HEK293 (cell line): ENCODE results near the gene OAT.

ENCODE experiments used
- ELK4 ChIP-seq: IDR thresholded peaks from 2 replicates; pipeline ENCODE4 v1.6.1; 2011; ENCODE audit warnings: mild to moderate bottlenecking, low read depth, low read length, borderline replicate concordance
- PRDM1 ChIP-seq: fragments of 450-650 bp; formaldehyde crosslinking; IDR thresholded peaks from 2 replicates; pipeline ENCODE4; 2016; ENCODE audit warnings: missing biosample characterization, missing genetic modification characterization
- ZFHX2 ChIP-seq: fragments of 450-650 bp; formaldehyde crosslinking; conservative IDR thresholded peaks from 2 replicates; pipeline ENCODE4 v1.5.1; 2016; ENCODE audit warnings: missing biosample characterization, missing genetic modification characterization
- ZNF302 ChIP-seq: fragments of 450-650 bp; formaldehyde crosslinking; IDR thresholded peaks from 2 replicates; pipeline ENCODE4 v1.5.1; 2016; ENCODE audit warnings: missing biosample characterization, missing genetic modification characterization, low read depth
- ZNF423 ChIP-seq: fragments of 450-650 bp; formaldehyde crosslinking; IDR thresholded peaks from 2 replicates; pipeline ENCODE4 v1.5.1; 2016; ENCODE audit warnings: missing biosample characterization, missing genetic modification characterization
- ZNF747 ChIP-seq: fragments of 450-650 bp; formaldehyde crosslinking; IDR thresholded peaks from 2 replicates; pipeline ENCODE4 v1.5.1; 2016; ENCODE audit warnings: missing biosample characterization, missing genetic modification characterization
- ZNF768 ChIP-seq: fragments of 450-650 bp; formaldehyde crosslinking; IDR thresholded peaks from 2 replicates; pipeline ENCODE4 v1.5.1; 2018; ENCODE audit warnings: missing biosample characterization, mild to moderate bottlenecking, missing genetic modification characterization
- TF ChIP-seq, protein P1 (sequence below): fragments of 450-650 bp; formaldehyde crosslinking; IDR thresholded peaks from 2 replicates; pipeline ENCODE4 v1.5.1; 2016; ENCODE audit warnings: missing biosample characterization, missing genetic modification characterization

DNA sequence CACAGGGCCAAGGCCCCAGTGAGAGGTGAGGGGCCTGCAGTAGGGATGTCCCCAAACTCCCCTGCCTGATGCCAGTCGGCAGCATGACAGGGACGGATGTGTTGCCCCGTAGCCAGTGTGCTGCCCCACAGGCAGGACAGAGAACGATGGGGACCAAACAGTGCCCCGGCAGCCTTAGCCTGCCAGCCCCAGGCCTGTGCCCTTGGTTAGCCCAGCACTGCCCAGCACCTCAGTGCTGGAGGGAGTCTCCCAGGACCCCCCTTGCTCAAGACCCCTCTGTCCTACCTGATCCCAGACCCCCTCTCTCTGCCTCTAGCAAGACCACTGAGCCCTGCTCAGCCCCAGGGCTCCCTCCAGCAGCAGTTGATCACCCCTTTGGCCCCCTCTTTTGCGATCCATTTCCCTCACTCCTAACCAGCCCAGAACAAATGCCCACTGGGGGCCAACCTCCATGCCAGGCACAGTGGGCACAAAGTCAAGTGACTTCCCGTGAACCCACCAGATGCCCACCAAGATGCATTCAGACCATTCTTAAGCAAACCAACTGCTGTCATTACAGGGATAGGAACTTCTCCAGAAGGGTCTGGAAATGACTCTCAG, 34.0 kb downstream of the OAT start:
- TF ChIP-seq, protein P1, sequence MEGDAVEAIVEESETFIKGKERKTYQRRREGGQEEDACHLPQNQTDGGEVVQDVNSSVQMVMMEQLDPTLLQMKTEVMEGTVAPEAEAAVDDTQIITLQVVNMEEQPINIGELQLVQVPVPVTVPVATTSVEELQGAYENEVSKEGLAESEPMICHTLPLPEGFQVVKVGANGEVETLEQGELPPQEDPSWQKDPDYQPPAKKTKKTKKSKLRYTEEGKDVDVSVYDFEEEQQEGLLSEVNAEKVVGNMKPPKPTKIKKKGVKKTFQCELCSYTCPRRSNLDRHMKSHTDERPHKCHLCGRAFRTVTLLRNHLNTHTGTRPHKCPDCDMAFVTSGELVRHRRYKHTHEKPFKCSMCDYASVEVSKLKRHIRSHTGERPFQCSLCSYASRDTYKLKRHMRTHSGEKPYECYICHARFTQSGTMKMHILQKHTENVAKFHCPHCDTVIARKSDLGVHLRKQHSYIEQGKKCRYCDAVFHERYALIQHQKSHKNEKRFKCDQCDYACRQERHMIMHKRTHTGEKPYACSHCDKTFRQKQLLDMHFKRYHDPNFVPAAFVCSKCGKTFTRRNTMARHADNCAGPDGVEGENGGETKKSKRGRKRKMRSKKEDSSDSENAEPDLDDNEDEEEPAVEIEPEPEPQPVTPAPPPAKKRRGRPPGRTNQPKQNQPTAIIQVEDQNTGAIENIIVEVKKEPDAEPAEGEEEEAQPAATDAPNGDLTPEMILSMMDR (tag by site-specific recombination) = no peak
- TF ChIP-seq ZNF768 (tag by site-specific recombination) (no peak), ELK4 (no peak), ZNF423 (tag by site-specific recombination) (no peak), ZNF302 (no peak), ZFHX2 (tag by site-specific recombination) (no peak), PRDM1 (tag by site-specific recombination) (no peak), ZNF747 (tag by site-specific recombination) (no peak)
